ENCODE measurements around the gene PCDH19.

GRCh38 chrX:100411802-100412715, 2.0 kb upstream of the PCDH19 start:
- TF ChIP-seq CTCF (conservative IDR thresholded peaks at IDR 0.05 in 1 of 2, IDR thresholded peaks at IDR 0.05 in 1 of 2; ENCODE audit: low read depth in 1 of 2, low read length in 2 of 2): no peak
- TF ChIP-seq EZH2 (IDR thresholded peaks at IDR 0.05; ENCODE audit: low read length, missing control alignments): peak; percentile 42
